ENCODE results near the gene GPR108. TPM values are rescaled to one million over a fixed set of nuclear protein-coding genes. Genes with fewer than 3 reads are reported as not detected.
"Not testable (repeated sequence)": the region's sequence is repeated elsewhere in the genome, so short reads cannot be mapped to it uniquely, and the experiment has no call there.

The GPR108 gene
- total RNA-seq, 1 donor from 2014 or later, result 45.4 TPM

GRCh38 chr19:6766357-6767080 is 29.1 kb upstream of the GPR108 start:
- H3K4me3 Mint-ChIP-seq (ENCODE audit: unreplicated experiment), result peak overlapping the region; percentile 46
- DNase-seq (ENCODE audit: extremely low spot score, unreplicated experiment), result no peak
- no peak overlapping the region for H3K27ac Mint-ChIP-seq (ENCODE audit: unreplicated experiment)
- no peak for TF ChIP-seq CTCF (IDR thresholded peaks at IDR 0.05)
- peaks cover 21% of the 10 kb centered on the region for H3K4me1 Mint-ChIP-seq (ENCODE audit: unreplicated experiment)
- H3K27me3 Mint-ChIP-seq (ENCODE audit: unreplicated experiment), result peaks cover 16% of the 10 kb centered on the region
- no peaks in the 10 kb centered on the region for H3K9me3 Mint-ChIP-seq (ENCODE audit: unreplicated experiment)
- H3K36me3 Mint-ChIP-seq (ENCODE audit: unreplicated experiment), result no peaks in the 10 kb centered on the region

GRCh38 chr19:6765738-6766356 is 28.5 kb upstream of the GPR108 start:
- H3K27me3 Mint-ChIP-seq (ENCODE audit: unreplicated experiment), result peaks cover 16% of the 10 kb centered on the region
- no peak overlapping the region for H3K27ac Mint-ChIP-seq (ENCODE audit: unreplicated experiment)
- no peak for DNase-seq (ENCODE audit: extremely low spot score, unreplicated experiment)
- H3K9me3 Mint-ChIP-seq (ENCODE audit: unreplicated experiment), result no peaks in the 10 kb centered on the region
- no peak for TF ChIP-seq CTCF (IDR thresholded peaks at IDR 0.05)
- H3K36me3 Mint-ChIP-seq (ENCODE audit: unreplicated experiment), result no peaks in the 10 kb centered on the region
- peaks cover 21% of the 10 kb centered on the region for H3K4me1 Mint-ChIP-seq (ENCODE audit: unreplicated experiment)
- no peak overlapping the region for H3K4me3 Mint-ChIP-seq (ENCODE audit: unreplicated experiment)

- not testable (repeated sequence) for H3K9me3 Mint-ChIP-seq (ENCODE audit: unreplicated experiment); DNase-seq (ENCODE audit: extremely low spot score, unreplicated experiment); H3K27ac Mint-ChIP-seq (ENCODE audit: unreplicated experiment); H3K36me3 Mint-ChIP-seq (ENCODE audit: unreplicated experiment); H3K4me3 Mint-ChIP-seq (ENCODE audit: unreplicated experiment)
- Mint-ChIP-seq H3K27me3 (ENCODE audit: unreplicated experiment) (peaks cover 11% of the 10 kb centered on the region), H3K4me1 (ENCODE audit: unreplicated experiment) (peaks cover 18% of the 10 kb centered on the region)
Observed at GRCh38 chr19:6762253-6762797, 24.9 kb upstream of the GPR108 start.

- Mint-ChIP-seq H3K36me3 (ENCODE audit: unreplicated experiment) (no peaks in the 10 kb centered on the region), H3K27me3 (ENCODE audit: unreplicated experiment) (peaks cover 2% of the 10 kb centered on the region), H3K4me1 (ENCODE audit: unreplicated experiment) (peaks cover 7% of the 10 kb centered on the region), H3K4me3 (ENCODE audit: unreplicated experiment) (no peak overlapping the region), H3K9me3 (ENCODE audit: unreplicated experiment) (no peaks in the 10 kb centered on the region), H3K27ac (ENCODE audit: unreplicated experiment) (no peak overlapping the region)
- DNase-seq (ENCODE audit: extremely low spot score, unreplicated experiment), result no peak
- no peak for TF ChIP-seq CTCF (IDR thresholded peaks at IDR 0.05)
Observed at GRCh38 chr19:6761053-6761676, 23.8 kb upstream of the GPR108 start.

GRCh38 chr19:6760606-6761005 is 23.2 kb upstream of the GPR108 start:
- H3K27me3 Mint-ChIP-seq (ENCODE audit: unreplicated experiment), result no peaks in the 10 kb centered on the region
- H3K9me3 Mint-ChIP-seq (ENCODE audit: unreplicated experiment), result no peaks in the 10 kb centered on the region
- DNase-seq (ENCODE audit: extremely low spot score, unreplicated experiment), result no peak
- no peak for TF ChIP-seq CTCF (IDR thresholded peaks at IDR 0.05)
- H3K4me1 Mint-ChIP-seq (ENCODE audit: unreplicated experiment), result peaks cover 2% of the 10 kb centered on the region
- H3K4me3 Mint-ChIP-seq (ENCODE audit: unreplicated experiment), result no peak overlapping the region
- no peak overlapping the region for H3K27ac Mint-ChIP-seq (ENCODE audit: unreplicated experiment)
- H3K36me3 Mint-ChIP-seq (ENCODE audit: unreplicated experiment), result no peaks in the 10 kb centered on the region
